ENCODE data around the gene TMEM255B. TPM values are rescaled to one million over a fixed set of nuclear protein-coding genes. Genes with fewer than 3 reads are reported as not detected.

TMEM255B gene
- total RNA-seq, 1 experiment from 2014 or later = 4.7 TPM

- CTCF ChIA-PET = no interaction called here
- no peaks in the 10 kb centered on the region for H3K27me3 Mint-ChIP-seq (ENCODE audit: low read depth)
- TF ChIP-seq PRRX2 (CRISPR knock-in tag; IDR thresholded peaks at IDR 0.05) = no peak
- TF ChIP-seq MYBL2 (CRISPR knock-in tag; IDR thresholded peaks at IDR 0.05) = no peak
- no peak for TF ChIP-seq SMAD3 (CRISPR knock-in tag; IDR thresholded peaks at IDR 0.05; ENCODE audit: borderline replicate concordance)
- TF ChIP-seq USF2 (CRISPR knock-in tag; IDR thresholded peaks at IDR 0.05) = no peak
- no peak for TF ChIP-seq FOXP4 (CRISPR knock-in tag; IDR thresholded peaks at IDR 0.05)
- no peak for TF ChIP-seq RORB (CRISPR knock-in tag; IDR thresholded peaks at IDR 0.05)
- TF ChIP-seq ARID4B (CRISPR knock-in tag; IDR thresholded peaks at IDR 0.05; ENCODE audit: borderline replicate concordance) = no peak
- TF ChIP-seq NFE2L1 (CRISPR knock-in tag; IDR thresholded peaks at IDR 0.05) = no peak
- TF ChIP-seq NFATC4 (CRISPR knock-in tag; IDR thresholded peaks at IDR 0.05) = no peak
- no peak for TF ChIP-seq ZNF232 (CRISPR knock-in tag; IDR thresholded peaks at IDR 0.05)
- TF ChIP-seq FOXJ3 (CRISPR knock-in tag; IDR thresholded peaks at IDR 0.05; ENCODE audit: borderline replicate concordance) = no peak
- no peak for TF ChIP-seq SP1 (CRISPR knock-in tag; conservative IDR thresholded peaks at IDR 0.05)
- no peak for ATAC-seq
- H3K36me3 Mint-ChIP-seq = no peaks in the 10 kb centered on the region; the same call in 1 of the 2 replicates
- no peak overlapping the region for H3K4me3 Mint-ChIP-seq
- POLR2A ChIA-PET = no interaction called here
- no peak overlapping the region; the same call in 1 of the 2 replicates for H3K27ac Mint-ChIP-seq
- no peaks in the 10 kb centered on the region for H3K9me3 Mint-ChIP-seq
- no peak for DNase-seq (ENCODE audit: low spot score)
- H3K4me1 Mint-ChIP-seq = peaks cover 6% of the 10 kb centered on the region
These were observed 83.5 kb downstream of the TMEM255B start for GRCh38 chr13:113842336-113843062.

GRCh38 chr13:113843063-113843654, 84.1 kb downstream of the TMEM255B start:
- CTCF ChIA-PET = interaction anchor here (1.0 to 1.1 kb wide), 2 partner anchors 11 to 12 kb away, joined by 3 to 5 read pairs; no protein-coding TSS in a partner anchor
- Mint-ChIP-seq H3K36me3 (no peaks in the 10 kb centered on the region; the same call in 1 of the 2 replicates), H3K4me1 (0 out of 2 replicates have a peak, but pooled peaks cover 2% of the 10 kb centered on the region), H3K27ac (no peak overlapping the region), H3K4me3 (no peak overlapping the region), H3K27me3 (ENCODE audit: low read depth) (no peaks in the 10 kb centered on the region), H3K9me3 (no peaks in the 10 kb centered on the region)
- ATAC-seq (no peak), DNase-seq (ENCODE audit: low spot score) (no peak)
- POLR2A ChIA-PET = no interaction called here
- TF ChIP-seq ZNF425 (CRISPR knock-in tag; conservative IDR thresholded peaks at IDR 0.05) (no peak), AFF4 (CRISPR knock-in tag; IDR thresholded peaks at IDR 0.05; ENCODE audit: borderline replicate concordance) (no peak), E2F5 (CRISPR knock-in tag; IDR thresholded peaks at IDR 0.05) (no peak), ZNF281 (CRISPR knock-in tag; IDR thresholded peaks at IDR 0.05) (no peak)
